ENCODE data around the gene NUP205. TPM values are rescaled to one million over a fixed set of nuclear protein-coding genes. Genes with fewer than 3 reads are reported as not detected.

NUP205 gene
- polyA plus RNA-seq, 1 donor from 2014 or later, result 32.3 TPM

- H3K27ac ChIP-seq (ENCODE audit: low read length), result no peak overlapping the region
- H3K4me2 ChIP-seq (ENCODE audit: low read length), result no peak overlapping the region
- no peaks in the 10 kb centered on the region for H3K79me2 ChIP-seq (replicated peaks; ENCODE audit: insufficient read depth, low read length)
- H3K9me3 ChIP-seq (ENCODE audit: low read length), result no peaks in the 10 kb centered on the region
- no peaks in the 10 kb centered on the region for H3K27me3 ChIP-seq (ENCODE audit: insufficient read depth, low read depth, low read length)
- H3K9ac ChIP-seq (ENCODE audit: low read length), result no peak overlapping the region
- no peak overlapping the region for H2AFZ ChIP-seq (ENCODE audit: low read depth, low read length)
- no peaks in the 10 kb centered on the region for H3K36me3 ChIP-seq (ENCODE audit: insufficient read depth, low read length)
- H4K20me1 ChIP-seq (ENCODE audit: insufficient read depth), result no peaks in the 10 kb centered on the region
- H3K9me2 ChIP-seq (ENCODE audit: insufficient read depth, low read length), result no peaks in the 10 kb centered on the region
- TF ChIP-seq TAF1 (IDR thresholded peaks at IDR 0.05; ENCODE audit: low read depth) (no peak), CTCF (IDR thresholded peaks at IDR 0.05; ENCODE audit: poor library complexity, severe bottlenecking) (no peak), MXI1 (conservative IDR thresholded peaks at IDR 0.05; ENCODE audit: poor library complexity, severe bottlenecking) (no peak)
- no peaks in the 10 kb centered on the region for H3F3A ChIP-seq (ENCODE audit: insufficient read depth, low read length, poor library complexity, severe bottlenecking)
- no peak overlapping the region for H3K4me3 ChIP-seq (ENCODE audit: low read length)
These were observed 19.8 kb upstream of the NUP205 start for GRCh38 chr7:135537905-135538304.

GRCh38 chr7:135538376-135538775, 19.3 kb upstream of the NUP205 start:
- H3K27ac ChIP-seq (ENCODE audit: low read length), result no peak overlapping the region
- H3K9me3 ChIP-seq (ENCODE audit: low read length), result no peaks in the 10 kb centered on the region
- no peaks in the 10 kb centered on the region for H3F3A ChIP-seq (ENCODE audit: insufficient read depth, low read length, poor library complexity, severe bottlenecking)
- H3K4me3 ChIP-seq (ENCODE audit: low read length), result no peak overlapping the region
- no peak overlapping the region for H3K4me2 ChIP-seq (ENCODE audit: low read length)
- no peaks in the 10 kb centered on the region for H3K79me2 ChIP-seq (replicated peaks; ENCODE audit: insufficient read depth, low read length)
- H3K9ac ChIP-seq (ENCODE audit: low read length), result no peak overlapping the region
- H3K27me3 ChIP-seq (ENCODE audit: insufficient read depth, low read depth, low read length), result no peaks in the 10 kb centered on the region
- H2AFZ ChIP-seq (ENCODE audit: low read depth, low read length), result no peak overlapping the region
- H4K20me1 ChIP-seq (ENCODE audit: insufficient read depth), result no peaks in the 10 kb centered on the region
- H3K9me2 ChIP-seq (ENCODE audit: insufficient read depth, low read length), result no peaks in the 10 kb centered on the region
- H3K36me3 ChIP-seq (ENCODE audit: insufficient read depth, low read length), result no peaks in the 10 kb centered on the region
- no peak for TF ChIP-seq TAF1 (IDR thresholded peaks at IDR 0.05; ENCODE audit: low read depth)

GRCh38 chr7:135539629-135540028, 18.1 kb upstream of the NUP205 start:
- H2AFZ ChIP-seq (ENCODE audit: low read depth, low read length), result no peak overlapping the region

More at GRCh38 chr7:135539629-135540028, 18.1 kb upstream of the NUP205 start:
- Histone ChIP-seq H3K27ac (ENCODE audit: low read length) (no peak overlapping the region), H3K27me3 (ENCODE audit: insufficient read depth, low read depth, low read length) (no peaks in the 10 kb centered on the region), H3F3A (ENCODE audit: insufficient read depth, low read length, poor library complexity, severe bottlenecking) (no peaks in the 10 kb centered on the region), H3K4me2 (ENCODE audit: low read length) (no peak overlapping the region), H3K36me3 (ENCODE audit: insufficient read depth, low read length) (no peaks in the 10 kb centered on the region), H3K9ac (ENCODE audit: low read length) (no peak overlapping the region), H3K9me3 (ENCODE audit: low read length) (no peaks in the 10 kb centered on the region), H3K9me2 (ENCODE audit: insufficient read depth, low read length) (no peaks in the 10 kb centered on the region), H3K4me3 (ENCODE audit: low read length) (no peak overlapping the region), H4K20me1 (ENCODE audit: insufficient read depth) (no peaks in the 10 kb centered on the region), H3K79me2 (replicated peaks; ENCODE audit: insufficient read depth, low read length) (no peaks in the 10 kb centered on the region)
- TF ChIP-seq POLR2AphosphoS5 (IDR thresholded peaks at IDR 0.05), result no peak
- TF ChIP-seq CTCF (IDR thresholded peaks at IDR 0.05; ENCODE audit: poor library complexity, severe bottlenecking), result no peak
- no peak for TF ChIP-seq RAD21 (conservative IDR thresholded peaks at IDR 0.05)
- no peak for TF ChIP-seq SMC3 (conservative IDR thresholded peaks at IDR 0.05; ENCODE audit: poor library complexity)
- no peak for TF ChIP-seq EP300 (conservative IDR thresholded peaks at IDR 0.05; ENCODE audit: poor library complexity, severe bottlenecking)
- no peak for TF ChIP-seq EZH2 (IDR thresholded peaks at IDR 0.05; ENCODE audit: borderline replicate concordance, insufficient read depth, low read length, poor library complexity, severe bottlenecking)
- TF ChIP-seq TAF1 (IDR thresholded peaks at IDR 0.05; ENCODE audit: low read depth), result no peak
- no peak for TF ChIP-seq MXI1 (conservative IDR thresholded peaks at IDR 0.05; ENCODE audit: poor library complexity, severe bottlenecking)
- no peak for TF ChIP-seq REST (IDR thresholded peaks at IDR 0.05; ENCODE audit: borderline replicate concordance)
